Vagina (tissue), 2 donors: ENCODE measurements around the gene CLP1.

Source experiments
- POLR2A ChIP-seq, 2 donors: fragments of 450-650 bp; IDR thresholded peaks; one replicate each; pipeline ENCODE4 v1.6.1; 2017; ENCODE audit warnings: antibody characterized with exemption in 2 of 2, mild to moderate bottlenecking in 2 of 2, moderate library complexity in 2 of 2
- POLR2AphosphoS5 ChIP-seq, 2 donors: sonication (generic); formaldehyde crosslinking; IDR thresholded peaks; one replicate each; pipeline ENCODE4 v1.9.0; 2017; ENCODE audit warnings: antibody characterized with exemption in 2 of 2, mild to moderate bottlenecking in 2 of 2, low read depth in 1 of 2; ENCODE audit not compliant: insufficient read depth in 1 of 2
- TF ChIP-seq, protein P1 (sequence below), 3 experiments: fragments of 450-650 bp in 2 of 3; fragments of 200-600 bp in 1 of 3; sonication (generic) in 1 of 3; IDR thresholded peaks; one replicate each; pipeline ENCODE4 v1.5.1; 2017 to 2019; ENCODE audit warnings: antibody characterized with exemption in 3 of 3, mild to moderate bottlenecking in 2 of 3, moderate library complexity in 2 of 3

DNA sequence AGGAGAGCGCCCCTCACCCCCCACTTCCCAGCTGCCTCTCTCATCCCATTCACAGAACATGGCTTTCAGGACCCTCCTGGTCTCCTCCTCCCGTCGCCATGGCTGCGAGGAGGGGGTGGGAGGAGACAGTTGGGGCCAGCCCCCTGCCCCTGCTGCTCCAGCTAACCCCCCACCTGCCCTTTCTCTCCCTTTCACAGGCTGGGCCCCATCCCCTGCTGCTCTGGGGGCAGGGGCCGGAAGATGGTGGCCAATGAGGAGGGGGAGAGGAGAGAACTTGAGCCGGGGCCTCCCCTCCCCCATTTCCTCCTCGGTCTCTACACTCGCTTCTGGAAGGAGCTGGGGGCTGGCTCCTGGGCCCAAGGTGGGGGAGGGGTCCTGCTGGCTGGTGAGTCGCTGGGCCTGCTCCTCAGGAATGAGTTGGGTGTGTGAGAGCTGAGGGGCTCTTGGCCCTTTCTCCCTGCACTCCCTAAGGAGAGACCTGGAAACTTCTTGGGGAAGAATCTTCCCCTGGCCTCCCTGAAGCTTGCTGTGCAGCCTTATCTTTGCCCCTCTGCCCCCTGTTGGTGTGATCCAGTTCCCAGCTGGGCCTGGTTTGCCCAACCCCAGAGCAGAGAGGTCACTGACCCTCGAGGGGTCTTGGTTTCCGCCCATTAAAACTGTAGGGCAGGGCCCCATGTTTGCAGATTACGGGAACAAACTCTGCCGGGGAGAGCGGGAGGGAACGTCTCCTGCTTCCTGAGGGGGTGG is 18.1 kb upstream of the CLP1 start:
- TF ChIP-seq POLR2A (IDR thresholded peaks at IDR 0.05), result no peak
- TF ChIP-seq, protein P1, sequence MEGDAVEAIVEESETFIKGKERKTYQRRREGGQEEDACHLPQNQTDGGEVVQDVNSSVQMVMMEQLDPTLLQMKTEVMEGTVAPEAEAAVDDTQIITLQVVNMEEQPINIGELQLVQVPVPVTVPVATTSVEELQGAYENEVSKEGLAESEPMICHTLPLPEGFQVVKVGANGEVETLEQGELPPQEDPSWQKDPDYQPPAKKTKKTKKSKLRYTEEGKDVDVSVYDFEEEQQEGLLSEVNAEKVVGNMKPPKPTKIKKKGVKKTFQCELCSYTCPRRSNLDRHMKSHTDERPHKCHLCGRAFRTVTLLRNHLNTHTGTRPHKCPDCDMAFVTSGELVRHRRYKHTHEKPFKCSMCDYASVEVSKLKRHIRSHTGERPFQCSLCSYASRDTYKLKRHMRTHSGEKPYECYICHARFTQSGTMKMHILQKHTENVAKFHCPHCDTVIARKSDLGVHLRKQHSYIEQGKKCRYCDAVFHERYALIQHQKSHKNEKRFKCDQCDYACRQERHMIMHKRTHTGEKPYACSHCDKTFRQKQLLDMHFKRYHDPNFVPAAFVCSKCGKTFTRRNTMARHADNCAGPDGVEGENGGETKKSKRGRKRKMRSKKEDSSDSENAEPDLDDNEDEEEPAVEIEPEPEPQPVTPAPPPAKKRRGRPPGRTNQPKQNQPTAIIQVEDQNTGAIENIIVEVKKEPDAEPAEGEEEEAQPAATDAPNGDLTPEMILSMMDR (IDR thresholded peaks at IDR 0.05), result no peak
- no peak for TF ChIP-seq POLR2AphosphoS5 (IDR thresholded peaks at IDR 0.05; ENCODE audit: insufficient read depth in 1 of 2, low read depth in 1 of 2)
